RWPE2 (cell line): Measurements from ENCODE around the gene FMNL2.

Experiments used
- ATAC-seq: fragments of 200-7000 bp; cut with Tn5 transposase; 3 replicates; pipeline ENCODE4 v1.9.1; 2021; ENCODE audit warnings: low read depth
- DNase-seq: peaks from one replicate; pipeline ENCODE4 v3.0.0-alpha.2; 2020; ENCODE audit warnings: low spot score
- H3K27ac ChIP-seq: fragments of 450-650 bp; 2 replicates; pipeline ENCODE4 v1.5.1; 2017; ENCODE audit warnings: mild to moderate bottlenecking; ENCODE audit not compliant: poor library complexity, severe bottlenecking
- H3K27me3 ChIP-seq: fragments of 250-450 bp; sonication (Bioruptor Pico); 2 replicates; pipeline ENCODE4 v1.5.1; 2021; ENCODE audit warnings: mild to moderate bottlenecking, moderate library complexity; ENCODE audit not compliant: insufficient read depth, poor library complexity, severe bottlenecking
- H3K36me3 ChIP-seq: fragments of 250-450 bp; sonication (Bioruptor Pico); 2 replicates; pipeline ENCODE4 v1.5.1; 2020; ENCODE audit warnings: low read depth, mild to moderate bottlenecking, moderate library complexity
- H3K4me1 ChIP-seq: fragments of 250-450 bp; sonication (Bioruptor Pico); 2 replicates; pipeline ENCODE4 v1.5.1; 2021; ENCODE audit warnings: mild to moderate bottlenecking, moderate library complexity; ENCODE audit not compliant: insufficient read depth, poor library complexity, severe bottlenecking
- H3K4me3 ChIP-seq: fragments of 250-450 bp; sonication (Bioruptor Pico); 2 replicates; pipeline ENCODE4 v1.5.1; 2021; ENCODE audit warnings: mild to moderate bottlenecking, moderate library complexity; ENCODE audit not compliant: severe bottlenecking
- H3K9me3 ChIP-seq: fragments of 250-450 bp; sonication (Bioruptor Pico); 2 replicates; pipeline ENCODE4 v1.5.1; 2021; ENCODE audit warnings: mild to moderate bottlenecking, moderate library complexity; ENCODE audit not compliant: severe bottlenecking
- CTCF ChIP-seq: fragments of 450-650 bp; IDR thresholded peaks from one replicate; pipeline ENCODE4 v1.5.1; 2017; ENCODE audit warnings: mild to moderate bottlenecking, moderate library complexity; ENCODE audit not compliant: poor library complexity, severe bottlenecking

Gene FMNL2

GRCh38 chr2:152658221-152658620 lies 323.2 kb downstream of the FMNL2 start:
- DNase-seq (no peak), ATAC-seq (no peak)
- no peak for TF ChIP-seq CTCF
- Histone ChIP-seq H3K9me3 (no peaks in the 10 kb centered on the region), H3K27ac (no peak overlapping the region), H3K4me1 (peaks cover 4% of the 10 kb centered on the region), H3K4me3 (no peak overlapping the region), H3K36me3 (peaks cover 100% of the 10 kb centered on the region), H3K27me3 (no peaks in the 10 kb centered on the region)

- no peaks in the 10 kb centered on the region for H3K9me3 ChIP-seq
- H3K27me3 ChIP-seq: no peaks in the 10 kb centered on the region
- DNase-seq (no peak), ATAC-seq (no peak)
- H3K4me1 ChIP-seq: peaks cover 4% of the 10 kb centered on the region
- TF ChIP-seq CTCF: no peak
- peaks cover 99% of the 10 kb centered on the region for H3K36me3 ChIP-seq
- H3K4me3 ChIP-seq: no peak overlapping the region
- no peak overlapping the region for H3K27ac ChIP-seq
Observed at GRCh38 chr2:152661076-152661475, 326.1 kb downstream of the FMNL2 start.

- no peaks in the 10 kb centered on the region for H3K27me3 ChIP-seq
- no peaks in the 10 kb centered on the region for H3K4me1 ChIP-seq
- peaks cover 99% of the 10 kb centered on the region for H3K36me3 ChIP-seq
- H3K9me3 ChIP-seq: no peaks in the 10 kb centered on the region
- ATAC-seq (no peak), DNase-seq (no peak)
- TF ChIP-seq CTCF: no peak
- no peak overlapping the region for H3K27ac ChIP-seq
- H3K4me3 ChIP-seq: no peak overlapping the region
Observed at GRCh38 chr2:152664725-152665124, 329.8 kb downstream of the FMNL2 start.

- TF ChIP-seq CTCF: no peak
- H3K27me3 ChIP-seq: no peaks in the 10 kb centered on the region
- no peaks in the 10 kb centered on the region for H3K9me3 ChIP-seq
- no peak for DNase-seq
- no peak overlapping the region for H3K4me3 ChIP-seq
- ATAC-seq: no peak
- no peak overlapping the region for H3K27ac ChIP-seq
- H3K4me1 ChIP-seq: no peaks in the 10 kb centered on the region
- peaks cover 93% of the 10 kb centered on the region for H3K36me3 ChIP-seq
Observed at GRCh38 chr2:152674334-152674733, 339.4 kb downstream of the FMNL2 start.

GRCh38 chr2:152676461-152676860 lies 341.5 kb downstream of the FMNL2 start:
- Histone ChIP-seq H3K27ac (no peak overlapping the region), H3K27me3 (no peaks in the 10 kb centered on the region), H3K9me3 (no peaks in the 10 kb centered on the region), H3K4me3 (no peak overlapping the region), H3K36me3 (peaks cover 93% of the 10 kb centered on the region), H3K4me1 (no peaks in the 10 kb centered on the region)
- DNase-seq: no peak
- TF ChIP-seq CTCF: no peak
- no peak for ATAC-seq
